H1 (cell line): Measurements from ENCODE around the gene ME1. TPM values are rescaled to one million over a fixed set of nuclear protein-coding genes. Genes with fewer than 3 reads are reported as not detected.

Experiments used
- CTCF ChIA-PET: fragments of 300-600 bp; sonication (Branson Sonifier 250); formaldehyde crosslinking; loops from one replicate; lab custom pipeline; 2021; ENCODE audit not compliant: partially characterized antibody; lab: Charles Lee
- POLR2A ChIA-PET: fragments of 300-600 bp; sonication (Branson Sonifier 250); formaldehyde crosslinking; loops from one replicate; lab custom pipeline; 2021; ENCODE audit warnings: inconsistent platforms; ENCODE audit not compliant: partially characterized antibody; lab: Charles Lee
- DNase-seq, 2 experiments: peaks; one replicate each; pipeline versions ENCODE4 v3.0.0 to v3.0.0-alpha.2; 2010 to 2022; ENCODE audit warnings: low spot score in 2 of 2, low read depth in 1 of 2, mixed read lengths in 1 of 2
- FAIRE-seq: peaks from 2 replicates; lab custom pipeline; 2011; peaks lifted over from hg19 to GRCh38; lab: Jason Lieb, UNC
- H2AFZ ChIP-seq: 2 replicates; pipeline ENCODE4 v1.8.1; 2012; ENCODE audit warnings: low read length, inconsistent platforms
- H2AK5ac ChIP-seq: 2 replicates; pipeline ENCODE4 v1.6.1; 2013; ENCODE audit warnings: low read depth, low read length
- H2BK120ac ChIP-seq: replicated peaks from 2 replicates; pipeline ENCODE3; 2013; ENCODE audit warnings: low read depth, low read length, inconsistent platforms
- H2BK12ac ChIP-seq: 2 replicates; pipeline ENCODE4 v1.6.1; 2013; ENCODE audit warnings: low read depth, low read length
- H2BK15ac ChIP-seq: 2 replicates; pipeline ENCODE4 v1.6.1; 2013; ENCODE audit warnings: low read length
- H2BK20ac ChIP-seq: 2 replicates; pipeline ENCODE4 v1.6.1; 2013; ENCODE audit warnings: low read length
- H2BK5ac ChIP-seq: 2 replicates; pipeline ENCODE4 v1.6.1; 2013; ENCODE audit warnings: low read depth, low read length
- H3K14ac ChIP-seq: 2 replicates; pipeline ENCODE4 v1.6.1; 2013; ENCODE audit warnings: inconsistent platforms; ENCODE audit not compliant: insufficient read length
- H3K18ac ChIP-seq: 2 replicates; pipeline ENCODE4 v1.6.1; 2013; ENCODE audit warnings: low read length; ENCODE audit errors: extremely low read depth
- H3K23ac ChIP-seq: 2 replicates; pipeline ENCODE4 v1.6.1; 2013; ENCODE audit warnings: inconsistent platforms; ENCODE audit not compliant: insufficient read length
- H3K23me2 ChIP-seq: 2 replicates; pipeline ENCODE4 v1.6.1; 2013; ENCODE audit warnings: low read depth, low read length
- H3K27ac ChIP-seq: 2 replicates; pipeline ENCODE4 v1.6.1; 2011; ENCODE audit warnings: low read depth, low read length, inconsistent platforms
- H3K27me3 ChIP-seq, 4 experiments: replicated peaks in 1 of 4; 1 replicate in 1 of 4; 2 replicates in 3 of 4; pipeline versions ENCODE4 v1.6.1 to v1.8.1; 2011 to 2013; ENCODE audit warnings: low read length in 3 of 4, mild to moderate bottlenecking in 3 of 4, inconsistent platforms in 2 of 4, mixed read lengths in 2 of 4, moderate library complexity in 1 of 4; ENCODE audit not compliant: control insufficient read depth in 3 of 4, insufficient read depth in 3 of 4; ENCODE audit errors: extremely low read depth in 1 of 4
- H3K36me3 ChIP-seq, 4 experiments: 2 replicates each; pipeline versions ENCODE4 v1.6.1 to v1.8.1; 2011 to 2013; ENCODE audit warnings: mild to moderate bottlenecking in 4 of 4, low read length in 3 of 4, moderate library complexity in 2 of 4, control low read depth in 1 of 4, inconsistent platforms in 1 of 4; ENCODE audit not compliant: insufficient read depth in 4 of 4, control insufficient read depth in 2 of 4
- H3K4ac ChIP-seq: replicated peaks from 2 replicates; pipeline ENCODE3; 2013; ENCODE audit warnings: low read length, low read depth, mixed read lengths, inconsistent platforms; ENCODE audit not compliant: insufficient read length
- H3K4me1 ChIP-seq, 4 experiments: replicated peaks in 1 of 4; 1 replicate in 1 of 4; 2 replicates in 3 of 4; pipeline versions ENCODE4 v1.6.1 to v1.8.1; 2011 to 2013; ENCODE audit warnings: low read length in 3 of 4, inconsistent platforms in 2 of 4, mixed read lengths in 1 of 4; ENCODE audit not compliant: insufficient read depth in 4 of 4, control insufficient read depth in 3 of 4
- H3K4me2 ChIP-seq, 2 experiments: 2 replicates each; pipeline versions ENCODE4 v1.6.1 to v1.8.1; 2011 to 2013; ENCODE audit warnings: low read depth in 2 of 2, low read length in 2 of 2, control low read depth in 1 of 2, inconsistent platforms in 1 of 2, mild to moderate bottlenecking in 1 of 2; ENCODE audit not compliant: insufficient read depth in 1 of 2
- H3K4me3 ChIP-seq, 4 experiments: fragments of 200-600, 300-600 bp in 1 of 4; sonication (generic), shearing (Covaris generic), sonication (Bioruptor Twin) in 1 of 4; 2 replicates each; pipeline versions ENCODE4 v1.5.1 to v1.8.1; 2011 to 2016; ENCODE audit warnings: low read length in 4 of 4, low read depth in 3 of 4, control low read depth in 2 of 4, inconsistent platforms in 2 of 4, mild to moderate bottlenecking in 2 of 4, mixed read lengths in 1 of 4, moderate library complexity in 1 of 4; ENCODE audit not compliant: insufficient read depth in 2 of 4; ENCODE audit errors: extremely low read depth in 1 of 4
- H3K56ac ChIP-seq: replicated peaks from 2 replicates; pipeline ENCODE3; 2013; ENCODE audit warnings: low read depth, mild to moderate bottlenecking, mixed read lengths, low read length, inconsistent platforms; ENCODE audit not compliant: insufficient read length
- H3K79me1 ChIP-seq: 2 replicates; pipeline ENCODE4 v1.6.1; 2013; ENCODE audit warnings: low read depth, low read length, control low read depth
- H3K79me2 ChIP-seq, 2 experiments: 2 replicates each; pipeline versions ENCODE4 v1.6.1 to v1.8.1; 2012 to 2013; ENCODE audit warnings: low read length in 2 of 2, mild to moderate bottlenecking in 2 of 2, inconsistent platforms in 1 of 2; ENCODE audit not compliant: insufficient read depth in 2 of 2, control insufficient read depth in 1 of 2
- H3K9ac ChIP-seq, 4 experiments: replicated peaks in 1 of 4; 1 replicate in 1 of 4; 2 replicates in 3 of 4; pipeline versions ENCODE4 v1.6.1 to v1.8.1; 2011 to 2013; ENCODE audit warnings: low read depth in 3 of 4, low read length in 3 of 4, control low read depth in 2 of 4, mild to moderate bottlenecking in 2 of 4, moderate library complexity in 2 of 4, inconsistent platforms in 1 of 4; ENCODE audit errors: extremely low read depth in 1 of 4
- H3K9me3 ChIP-seq, 2 experiments: 2 replicates each; pipeline versions ENCODE4 v1.6.1 to v1.8.1; 2012 to 2013; ENCODE audit warnings: mild to moderate bottlenecking in 2 of 2, moderate library complexity in 2 of 2, control low read depth in 1 of 2, inconsistent platforms in 1 of 2, low read depth in 1 of 2, low read length in 1 of 2, mixed read lengths in 1 of 2; ENCODE audit not compliant: insufficient read depth in 2 of 2
- H4K20me1 ChIP-seq, 2 experiments: replicated peaks in 1 of 2; 2 replicates each; pipeline versions ENCODE3 to v1.8.1; 2011 to 2013; ENCODE audit warnings: inconsistent platforms in 2 of 2, low read length in 2 of 2, mild to moderate bottlenecking in 1 of 2; ENCODE audit not compliant: insufficient read depth in 2 of 2, control insufficient read depth in 1 of 2
- H4K5ac ChIP-seq: 2 replicates; pipeline ENCODE4 v1.6.1; 2013; ENCODE audit warnings: low read length, low read depth, mixed read lengths, inconsistent platforms; ENCODE audit not compliant: insufficient read length
- H4K8ac ChIP-seq: 2 replicates; pipeline ENCODE4 v1.8.0; 2013; ENCODE audit warnings: mild to moderate bottlenecking, moderate library complexity, low read length, inconsistent platforms; ENCODE audit not compliant: insufficient read depth; ENCODE audit errors: extremely low read depth
- H4K91ac ChIP-seq: replicated peaks from 2 replicates; pipeline ENCODE3; 2013; ENCODE audit warnings: low read length, mixed read lengths, inconsistent platforms; ENCODE audit not compliant: insufficient read length
- ATF2 ChIP-seq: IDR thresholded peaks from 2 replicates; pipeline ENCODE4 v1.6.1; 2012; ENCODE audit warnings: low read length, inconsistent platforms
- BCL11A ChIP-seq, 2 experiments: IDR thresholded peaks; one replicate each; pipeline ENCODE4 v1.6.1; 2011; ENCODE audit warnings: low read depth in 2 of 2, low read length in 2 of 2, mild to moderate bottlenecking in 2 of 2
- BRCA1 ChIP-seq: IDR thresholded peaks from 2 replicates; pipeline ENCODE4 v1.6.1; 2012; ENCODE audit warnings: low read depth, low read length, improper control_type of control experiment
- CBX5 ChIP-seq: fragments of 300-800, 300-1000 bp; sonication (generic); IDR thresholded peaks from 2 replicates; pipeline ENCODE4 v1.7.1; 2016; ENCODE audit warnings: antibody characterized with exemption, low read length, low read depth
- CEBPB ChIP-seq: IDR thresholded peaks from 2 replicates; pipeline ENCODE4 v1.6.1; 2012; ENCODE audit warnings: low read depth, low read length
- GABPA ChIP-seq: IDR thresholded peaks from 2 replicates; pipeline ENCODE4 v1.6.1; 2011; ENCODE audit warnings: mild to moderate bottlenecking, low read length, moderate library complexity, borderline replicate concordance; ENCODE audit not compliant: insufficient read depth
- PHF8 ChIP-seq: fragments of 200-600 bp; sonication (generic); conservative IDR thresholded peaks from 2 replicates; pipeline ENCODE4 v1.7.1; 2012; ENCODE audit warnings: low read depth, mild to moderate bottlenecking, inconsistent platforms, low read length, moderate library complexity
- RFX5 ChIP-seq: IDR thresholded peaks from 2 replicates; pipeline ENCODE4 v1.6.1; 2011; ENCODE audit warnings: low read depth, low read length, improper control_type of control experiment, borderline replicate concordance
- RNF2 ChIP-seq: fragments of 200-900, 300-1000 bp; sonication (generic); IDR thresholded peaks from 2 replicates; pipeline ENCODE4 v1.7.1; 2016; ENCODE audit warnings: borderline replicate concordance, low read depth, mild to moderate bottlenecking, antibody characterized with exemption, low read length; ENCODE audit not compliant: poor library complexity, severe bottlenecking; ENCODE audit errors: missing control alignments
- TEAD4 ChIP-seq: IDR thresholded peaks from 2 replicates; pipeline ENCODE4 v1.6.1; 2012; ENCODE audit warnings: low read depth, low read length, inconsistent platforms, mixed read lengths
- WGBS, 2 experiments: shearing (Covaris generic) in 1 of 2; methylation state at CpG; one replicate each; pipeline versions ENCODE4 v1.1.6 to v1.1.7; 2013 to 2015; ENCODE audit warnings: low lambda C conversion rate in 2 of 2, mixed read lengths in 2 of 2, inconsistent platforms in 1 of 2, low coverage in 1 of 2, missing lambda C conversion rate in 1 of 2; ENCODE audit not compliant: insufficient replicate concordance in 2 of 2, insufficient coverage in 1 of 2, insufficient read length in 1 of 2; ENCODE audit errors: extremely low coverage in 1 of 2, missing lambda C conversion rate in 1 of 2; 5-methylcytosine and 5-hydroxymethylcytosine counted together
- polyA plus RNA-seq, 7 experiments: library from polyadenylated mRNA; depleted of rRNA in 3 of 7; stranded (reverse) in 5 of 7; unstranded in 2 of 7; fragments of >200 nt in 5 of 7; fragments of 200-250 nt in 2 of 7; gene quantifications; 1 replicate in 5 of 7; 2 replicates in 1 of 7; 4 replicates in 1 of 7; pipeline versions ENCODE4 v1.2.1 to v1.2.3, GENCODE V29; 2011 to 2013; ENCODE audit warnings: missing spikeins in 2 of 7, mixed read lengths in 2 of 7
- total RNA-seq: library from RNA; stranded (reverse); fragmentation: NEBNext Ultra II Directional; extraction: Animal tissue kit (Norgen Biotek cat#: 25700); gene quantifications from 2 replicates; pipeline ENCODE4 v1.2.1, GENCODE V29; 2021
- TF ChIP-seq, protein P1 (sequence below): IDR thresholded peaks from 2 replicates; pipeline ENCODE4 v1.6.1; 2011; ENCODE audit warnings: low read length, improper control_type of control experiment

The ME1 gene
- total and polyA plus RNA-seq, 2 of the 8 experiments (the other 6 are each of a cell fraction or from before 2014, with no cell fraction given), result 1.3 to 3.9 TPM

- Histone ChIP-seq H3K4me2 (no peak overlapping the region), H3K79me1 (no peaks in the 10 kb centered on the region; the same call in 1 of the 2 replicates), H3K27ac (no peak overlapping the region), H3K36me3 (no peaks in the 10 kb centered on the region), H4K91ac (no peak overlapping the region), H3K56ac (no peak overlapping the region), H3K79me2 (no peaks in the 10 kb centered on the region), H2BK20ac (no peak overlapping the region), H4K8ac (no peak overlapping the region), H3K4me1 (no peaks in the 10 kb centered on the region), H3K4me3 (no peak overlapping the region), H3K9ac (no peak overlapping the region), H4K20me1 (no peaks in the 10 kb centered on the region), H4K5ac (no peak overlapping the region), H3K4ac (no peak overlapping the region), H3K14ac (no peak overlapping the region), H2BK120ac (no peak overlapping the region), H3K23me2 (no peaks in the 10 kb centered on the region), H3K27me3 (no peaks in the 10 kb centered on the region; a peak in 1 of 7 replicates), H3K18ac (no peak overlapping the region), H3K9me3 (no peaks in the 10 kb centered on the region), H2AFZ (no peak overlapping the region), H2BK12ac (no peak overlapping the region), H3K23ac (no peak overlapping the region), H2BK15ac (no peak overlapping the region), H2BK5ac (no peak overlapping the region), H2AK5ac (no peak overlapping the region)
- WGBS, 2 experiments, result 86% methylated on average over 3 of the region's 3 CpGs; no CpG with 5 or more reads in 1 of the 2 experiments
- TF ChIP-seq RNF2, result no peak
- TF ChIP-seq CEBPB, result no peak
- no peak for TF ChIP-seq CBX5
- TF ChIP-seq PHF8, result no peak
- no peak for TF ChIP-seq GABPA
- TF ChIP-seq, protein P1, sequence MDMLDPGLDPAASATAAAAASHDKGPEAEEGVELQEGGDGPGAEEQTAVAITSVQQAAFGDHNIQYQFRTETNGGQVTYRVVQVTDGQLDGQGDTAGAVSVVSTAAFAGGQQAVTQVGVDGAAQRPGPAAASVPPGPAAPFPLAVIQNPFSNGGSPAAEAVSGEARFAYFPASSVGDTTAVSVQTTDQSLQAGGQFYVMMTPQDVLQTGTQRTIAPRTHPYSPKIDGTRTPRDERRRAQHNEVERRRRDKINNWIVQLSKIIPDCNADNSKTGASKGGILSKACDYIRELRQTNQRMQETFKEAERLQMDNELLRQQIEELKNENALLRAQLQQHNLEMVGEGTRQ, result no peak
- no peak for TF ChIP-seq RFX5
- TF ChIP-seq TEAD4, result no peak
- no peak for TF ChIP-seq BRCA1
- no peak for TF ChIP-seq ATF2
- TF ChIP-seq BCL11A (IDR thresholded peaks at IDR 0.05; ENCODE audit: low read depth in 2 of 2, low read length in 2 of 2), result no peak
- CTCF ChIA-PET, result no interaction called here
- DNase-seq (no peak), FAIRE-seq (no peak)
- POLR2A ChIA-PET, result no interaction called here
Measured at GRCh38 chr6:83467620-83468036, 36.8 kb upstream of the ME1 start.
